ENCODE results near the gene CLEC4G. TPM values are rescaled to one million over a fixed set of nuclear protein-coding genes. Genes with fewer than 3 reads are reported as not detected.

Gene CLEC4G
- total and polyA plus RNA-seq, 9 donors: 0.27 to 1.4 (median 0.46) TPM; not detected in 1

DNA sequence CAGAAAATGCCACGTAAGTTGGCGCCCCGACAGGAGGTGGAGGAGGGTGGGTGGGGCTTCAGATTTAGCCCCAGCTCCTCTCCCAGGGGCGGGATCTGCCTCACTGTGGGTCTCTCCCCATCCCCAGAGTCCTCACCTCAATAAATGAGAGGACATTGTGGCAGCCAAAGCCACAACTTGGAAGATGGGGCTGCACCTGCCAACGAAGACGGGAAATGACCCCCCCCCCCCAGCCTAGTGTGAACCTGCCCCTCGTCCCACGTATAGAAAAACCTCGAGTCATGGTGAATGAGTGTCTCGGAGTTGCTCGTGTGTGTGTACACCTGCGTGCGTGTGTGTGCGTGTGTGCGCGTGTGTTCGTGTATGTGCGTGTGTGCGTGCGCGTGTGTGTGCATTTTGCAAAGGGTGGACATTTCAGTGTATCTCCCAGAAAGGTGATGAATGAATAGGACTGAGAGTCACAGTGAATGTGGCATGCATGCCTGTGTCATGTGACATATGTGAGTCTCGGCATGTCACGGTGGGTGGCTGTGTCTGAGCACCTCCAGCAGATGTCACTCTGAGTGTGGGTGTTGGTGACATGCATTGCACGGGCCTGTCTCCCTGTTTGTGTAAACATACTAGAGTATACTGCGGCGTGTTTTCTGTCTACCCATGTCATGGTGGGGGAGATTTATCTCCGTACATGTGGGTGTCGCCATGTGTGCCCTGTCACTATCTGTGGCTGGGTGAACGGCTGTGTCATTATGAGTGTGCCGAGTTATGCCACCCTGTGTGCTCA is 52.7 kb downstream of the CLEC4G start:
- Histone ChIP-seq H3K9me3 (no peaks in the 10 kb centered on the region), H3K27me3 (no peaks in the 10 kb centered on the region), H3K4me1 (ENCODE audit: insufficient read depth) (peaks cover 10% of the 10 kb centered on the region), H3K36me3 (no peaks in the 10 kb centered on the region), H3K4me3 (no peak overlapping the region), H3K27ac (no peak overlapping the region)
- 42 to 54% (median 44%) methylated on average over 30 of the region's 30 CpGs for WGBS, 3 donors
- DNase-seq: no peak
- TF ChIP-seq EP300 (IDR thresholded peaks at IDR 0.05): no peak
- intact Hi-C loops (cut with DNase I): loop anchor here in 2 of 4 donors (5.0 to 10.0 kb wide), 2 partner anchors 322 to 324 kb away; no protein-coding TSS in a partner anchor

Other genes with a start within 250 kb of the CLEC4G start
- gene PEX11G, start 243.1 kb downstream of the CLEC4G start, total RNA-seq: 1 to 10 TPM; 2.8 to 5.1 (median 3.7) TPM
- gene PEX11G, start 243.1 kb downstream of the CLEC4G start, polyA plus RNA-seq: 1 to 10 TPM in 1 of 2 donors, under 1 TPM in 1; 0.40 to 6.0 TPM
- 100 to 1,000 TPM in 2 of 7 donors, 10 to 100 TPM in 5; 55.0 to 112 (median 88.2) TPM for gene ZNF358, start 216.0 kb downstream of the CLEC4G start, total RNA-seq
- 10 to 100 TPM in 1 of 2 donors, 1 to 10 TPM in 1; 9.2 to 91.7 TPM for gene ZNF358, start 216.0 kb downstream of the CLEC4G start, polyA plus RNA-seq
- 10 to 100 TPM in 6 of 7 donors, 1 to 10 TPM in 1; 9.2 to 18.9 (median 13.6) TPM for gene MCOLN1, start 209.5 kb downstream of the CLEC4G start, total RNA-seq
- gene MCOLN1, start 209.5 kb downstream of the CLEC4G start, polyA plus RNA-seq: 10 to 100 TPM in 1 of 2 donors, 1 to 10 TPM in 1; 6.1 to 20.4 TPM
- 10 to 100 TPM; 31.0 to 69.1 (median 60.1) TPM for gene PNPLA6, start 196.4 kb downstream of the CLEC4G start, total RNA-seq
- 10 to 100 TPM; 19.0 to 30.6 TPM for gene PNPLA6, start 196.4 kb downstream of the CLEC4G start, polyA plus RNA-seq
- 1 to 10 TPM in 4 of 7 donors, under 1 TPM in 3; 0.08 to 8.2 (median 1.9) TPM for gene CAMSAP3, start 136.2 kb downstream of the CLEC4G start, total RNA-seq
- gene CAMSAP3, start 136.2 kb downstream of the CLEC4G start, polyA plus RNA-seq: 1 to 10 TPM in 1 of 2 donors, under 1 TPM in 1; 0.57 to 1.4 TPM
- 10 to 100 TPM; 39.5 to 71.7 (median 50.8) TPM for gene XAB2, start 102.6 kb downstream of the CLEC4G start, total RNA-seq
- gene XAB2, start 102.6 kb downstream of the CLEC4G start, polyA plus RNA-seq: 10 to 100 TPM in 1 of 2 donors, 1 to 10 TPM in 1; 4.2 to 63.0 TPM
- 10 to 100 TPM; 11.9 to 77.8 (median 58.3) TPM for gene PET100, start 102.3 kb downstream of the CLEC4G start, total RNA-seq
- 10 to 100 TPM; 44.6 to 53.7 TPM for gene PET100, start 102.3 kb downstream of the CLEC4G start, polyA plus RNA-seq
- under 1 TPM in 2 of 7 donors, not detected in 5; 0.38 to 0.50 TPM for gene PCP2, start 98.4 kb downstream of the CLEC4G start, total RNA-seq
- gene PCP2, start 98.4 kb downstream of the CLEC4G start, polyA plus RNA-seq: under 1 TPM in 1 of 2 donors, not detected in 1; 0.40 TPM
- gene STXBP2, start 95.0 kb downstream of the CLEC4G start, total RNA-seq: 10 to 100 TPM in 4 of 7 donors, 1 to 10 TPM in 3; 4.9 to 35.6 (median 11.4) TPM
- 10 to 100 TPM in 1 of 2 donors, 1 to 10 TPM in 1; 8.2 to 25.0 TPM for gene STXBP2, start 95.0 kb downstream of the CLEC4G start, polyA plus RNA-seq
- under 1 TPM in 1 of 7 donors, not detected in 6; 0.52 TPM for gene RETN, start 63.1 kb downstream of the CLEC4G start, total RNA-seq
- under 1 TPM; 0.46 to 0.48 TPM for gene RETN, start 63.1 kb downstream of the CLEC4G start, polyA plus RNA-seq
- under 1 TPM in 3 of 7 donors, not detected in 4; 0.23 to 0.83 (median 0.27) TPM for gene MCEMP1, start 55.0 kb downstream of the CLEC4G start, total RNA-seq
- gene MCEMP1, start 55.0 kb downstream of the CLEC4G start, polyA plus RNA-seq: under 1 TPM in 1 of 2 donors, not detected in 1; 0.06 TPM
- 100 to 1,000 TPM in 1 of 7 donors, 10 to 100 TPM in 6; 44.0 to 111 (median 69.3) TPM for gene TRAPPC5, start 51.3 kb downstream of the CLEC4G start, total RNA-seq
- gene TRAPPC5, start 51.3 kb downstream of the CLEC4G start, polyA plus RNA-seq: 10 to 100 TPM in 1 of 2 donors, under 1 TPM in 1; 0.32 to 57.2 TPM
- gene FCER2, start 30.0 kb downstream of the CLEC4G start, total RNA-seq: under 1 TPM in 1 of 7 donors, not detected in 6; 0.38 TPM
- gene FCER2, start 30.0 kb downstream of the CLEC4G start, polyA plus RNA-seq: 1 to 10 TPM in 1 of 2 donors, under 1 TPM in 1; 0.08 to 1.1 TPM
- gene CD209, start 15.4 kb upstream of the CLEC4G start, total RNA-seq: 1 to 10 TPM in 6 of 7 donors, under 1 TPM in 1; 0.48 to 3.9 (median 1.7) TPM
- 10 to 100 TPM in 1 of 2 donors, under 1 TPM in 1; 0.85 to 26.1 TPM for gene CD209, start 15.4 kb upstream of the CLEC4G start, polyA plus RNA-seq
- gene CLEC4M, start 31.1 kb upstream of the CLEC4G start, total RNA-seq: 10 to 100 TPM in 1 of 7 donors, 1 to 10 TPM in 5, under 1 TPM in 1; 0.65 to 19.8 (median 2.9) TPM
- gene CLEC4M, start 31.1 kb upstream of the CLEC4G start, polyA plus RNA-seq: 1 to 10 TPM; 3.6 to 7.2 TPM
- gene EVI5L, start 98.1 kb upstream of the CLEC4G start, total RNA-seq: 10 to 100 TPM in 5 of 7 donors, 1 to 10 TPM in 2; 5.1 to 15.9 (median 13.1) TPM
- 10 to 100 TPM in 1 of 2 donors, 1 to 10 TPM in 1; 7.2 to 10.9 TPM for gene EVI5L, start 98.1 kb upstream of the CLEC4G start, polyA plus RNA-seq
- 1 to 10 TPM in 3 of 7 donors, under 1 TPM in 4; 0.45 to 2.2 (median 0.95) TPM for gene PRR36, start 142.3 kb upstream of the CLEC4G start, total RNA-seq
- gene PRR36, start 142.3 kb upstream of the CLEC4G start, polyA plus RNA-seq: under 1 TPM; 0.05 to 0.27 TPM
- 1 to 10 TPM in 1 of 7 donors, under 1 TPM in 4, not detected in 2; 0.10 to 2.1 (median 0.72) TPM for gene LRRC8E, start 156.4 kb upstream of the CLEC4G start, total RNA-seq
- gene LRRC8E, start 156.4 kb upstream of the CLEC4G start, polyA plus RNA-seq: under 1 TPM; 0.13 to 0.97 TPM
- gene MAP2K7, start 171.8 kb upstream of the CLEC4G start, total RNA-seq: 10 to 100 TPM in 5 of 7 donors, 1 to 10 TPM in 2; 9.2 to 35.5 (median 26.3) TPM
- gene MAP2K7, start 171.8 kb upstream of the CLEC4G start, polyA plus RNA-seq: 10 to 100 TPM in 1 of 2 donors, 1 to 10 TPM in 1; 6.3 to 32.2 TPM
- 1 to 10 TPM in 2 of 7 donors, not detected in 5; 1.0 to 6.9 TPM for gene TGFBR3L, start 182.7 kb upstream of the CLEC4G start, total RNA-seq
- under 1 TPM in 1 of 2 donors, not detected in 1; 0.18 TPM for gene TGFBR3L, start 182.7 kb upstream of the CLEC4G start, polyA plus RNA-seq
- gene SNAPC2, start 188.2 kb upstream of the CLEC4G start, total RNA-seq: 10 to 100 TPM in 6 of 7 donors, 1 to 10 TPM in 1; 8.8 to 26.6 (median 16.3) TPM
- gene SNAPC2, start 188.2 kb upstream of the CLEC4G start, polyA plus RNA-seq: 10 to 100 TPM in 1 of 2 donors, 1 to 10 TPM in 1; 1.8 to 19.8 TPM
- gene CTXN1, start 194.0 kb upstream of the CLEC4G start, total RNA-seq: 10 to 100 TPM in 2 of 7 donors, 1 to 10 TPM in 5; 1.4 to 99.7 (median 6.1) TPM
- gene CTXN1, start 194.0 kb upstream of the CLEC4G start, polyA plus RNA-seq: 1 to 10 TPM in 1 of 2 donors, not detected in 1; 3.3 TPM
- 100 to 1,000 TPM in 1 of 7 donors, 10 to 100 TPM in 6; 43.4 to 110 (median 51.8) TPM for gene TIMM44, start 211.6 kb upstream of the CLEC4G start, total RNA-seq
- 10 to 100 TPM; 29.8 to 48.4 TPM for gene TIMM44, start 211.6 kb upstream of the CLEC4G start, polyA plus RNA-seq